Sigmoid colon (tissue), 7 donors: ENCODE results near the gene C1QTNF4. TPM values are rescaled to one million over a fixed set of nuclear protein-coding genes. Genes with fewer than 3 reads are reported as not detected.
"Not testable (repeated sequence)": the region's sequence is repeated elsewhere in the genome, so short reads cannot be mapped to it uniquely, and the experiment has no call there.

Experiments used
- DNase-seq: peaks from one replicate; pipeline ENCODE4 v3.0.0-alpha.2; 2019
- H3K27ac ChIP-seq, 4 donors: fragments of 200-600 bp; sonication (generic); one replicate each; pipeline ENCODE4 v1.5.1; 2016 to 2019; ENCODE audit warnings: mild to moderate bottlenecking in 1 of 4
- H3K27me3 ChIP-seq, 3 donors: fragments of 200-600 bp; sonication (generic); one replicate each; pipeline ENCODE4 v1.5.1; 2019; ENCODE audit warnings: mild to moderate bottlenecking in 1 of 3
- H3K36me3 ChIP-seq, 4 donors: fragments of 200-600 bp; sonication (generic); one replicate each; pipeline ENCODE4 v1.5.1; 2016 to 2019
- H3K4me1 ChIP-seq, 4 donors: fragments of 200-600 bp; sonication (generic); one replicate each; pipeline ENCODE4 v1.5.1; 2017 to 2019
- H3K4me3 ChIP-seq, 4 donors: fragments of 200-600 bp; sonication (generic); one replicate each; pipeline ENCODE4 v1.5.1; 2017 to 2019; ENCODE audit warnings: mild to moderate bottlenecking in 2 of 4, moderate library complexity in 1 of 4
- H3K9me3 ChIP-seq, 4 donors: fragments of 200-600 bp in 3 of 4; sonication (generic) in 3 of 4; one replicate each; pipeline versions ENCODE4 v1.5.1 to v1.6.1; 2013 to 2019
- EP300 ChIP-seq, 4 donors: sonication (generic); formaldehyde crosslinking; IDR thresholded peaks; one replicate each; pipeline ENCODE4 v1.6.1; 2017; ENCODE audit warnings: antibody characterized with exemption in 4 of 4
- POLR2A ChIP-seq, 2 donors: fragments of 450-650 bp; IDR thresholded peaks; one replicate each; pipeline ENCODE4 v1.6.1; 2016; ENCODE audit warnings: antibody characterized with exemption in 2 of 2, mild to moderate bottlenecking in 2 of 2, moderate library complexity in 2 of 2
- POLR2AphosphoS5 ChIP-seq, 4 donors: sonication (generic); formaldehyde crosslinking; IDR thresholded peaks; one replicate each; pipeline ENCODE4 v1.6.1; 2017; ENCODE audit warnings: antibody characterized with exemption in 4 of 4
- WGBS, 2 donors: extraction: QIAGEN DNeasy Blood & Tissue Kit; methylation state at CpG; one replicate each; pipeline ENCODE4 v1.1.7; 2013; 5-methylcytosine and 5-hydroxymethylcytosine counted together
- intact Hi-C: fragments of 100-400 bp; cut with DNase I; formaldehyde crosslinking; loops from one replicate; pipeline ENCODE4 v1.15.1; 2023
- polyA plus RNA-seq, 3 donors: library from polyadenylated mRNA; stranded (reverse); fragments of 200-250 nt; gene quantifications; one replicate each; pipeline ENCODE4 v1.2.3, GENCODE V29; 2013
- total RNA-seq, 4 donors: library from RNA; depleted of rRNA; stranded (reverse); fragments of >200 nt; gene quantifications; one replicate each; pipeline ENCODE4 v1.1.0, GENCODE V29; 2016
- TF ChIP-seq, protein P1 (sequence below), 4 experiments: fragments of 450-650 bp in 3 of 4; fragments of 200-600 bp in 1 of 4; IDR thresholded peaks; one replicate each; pipeline ENCODE4 v1.5.1; 2016 to 2019; ENCODE audit warnings: antibody characterized with exemption in 4 of 4, mild to moderate bottlenecking in 3 of 4, moderate library complexity in 2 of 4
- donor health status: healthy with polysubstance abuse.
- donor health status: Bipolar disorder and iron deficiency.
- donor health status: healthy.

Gene C1QTNF4
- total and polyA plus RNA-seq, 7 donors: 1.3 to 15.5 (median 6.2) TPM; not detected in 1

DNA sequence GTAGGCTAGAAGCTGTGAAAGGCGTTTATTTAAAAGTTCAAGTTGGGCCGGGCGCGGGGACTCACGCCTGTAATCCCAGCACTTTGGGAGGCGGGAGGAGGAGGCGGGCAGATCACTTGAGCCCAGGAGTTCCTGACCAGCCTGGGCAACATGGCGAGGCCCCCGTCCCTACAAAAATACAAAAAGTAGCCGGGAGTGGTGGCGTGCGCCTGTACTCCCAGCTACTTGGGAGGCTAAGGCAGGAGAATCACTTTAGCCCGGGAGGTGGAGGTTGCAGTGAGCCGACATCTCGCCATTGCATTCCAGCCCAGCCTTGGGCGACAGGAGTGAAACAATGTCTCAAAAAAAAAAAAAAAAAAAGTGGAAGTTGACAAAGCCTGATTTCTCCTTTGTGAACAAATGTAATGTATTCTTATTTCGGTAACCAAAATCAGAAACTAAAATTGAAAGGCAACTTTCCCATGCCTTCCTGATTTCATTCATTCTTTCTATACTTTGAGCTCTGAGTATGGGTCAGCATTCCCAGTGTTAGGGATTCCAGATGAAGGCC is 28.0 kb downstream of the C1QTNF4 start:
- TF ChIP-seq POLR2A (IDR thresholded peaks at IDR 0.05): no peak
- no peak for TF ChIP-seq EP300 (IDR thresholded peaks at IDR 0.05)
- TF ChIP-seq POLR2AphosphoS5 (IDR thresholded peaks at IDR 0.05): no peak
- TF ChIP-seq, protein P1, sequence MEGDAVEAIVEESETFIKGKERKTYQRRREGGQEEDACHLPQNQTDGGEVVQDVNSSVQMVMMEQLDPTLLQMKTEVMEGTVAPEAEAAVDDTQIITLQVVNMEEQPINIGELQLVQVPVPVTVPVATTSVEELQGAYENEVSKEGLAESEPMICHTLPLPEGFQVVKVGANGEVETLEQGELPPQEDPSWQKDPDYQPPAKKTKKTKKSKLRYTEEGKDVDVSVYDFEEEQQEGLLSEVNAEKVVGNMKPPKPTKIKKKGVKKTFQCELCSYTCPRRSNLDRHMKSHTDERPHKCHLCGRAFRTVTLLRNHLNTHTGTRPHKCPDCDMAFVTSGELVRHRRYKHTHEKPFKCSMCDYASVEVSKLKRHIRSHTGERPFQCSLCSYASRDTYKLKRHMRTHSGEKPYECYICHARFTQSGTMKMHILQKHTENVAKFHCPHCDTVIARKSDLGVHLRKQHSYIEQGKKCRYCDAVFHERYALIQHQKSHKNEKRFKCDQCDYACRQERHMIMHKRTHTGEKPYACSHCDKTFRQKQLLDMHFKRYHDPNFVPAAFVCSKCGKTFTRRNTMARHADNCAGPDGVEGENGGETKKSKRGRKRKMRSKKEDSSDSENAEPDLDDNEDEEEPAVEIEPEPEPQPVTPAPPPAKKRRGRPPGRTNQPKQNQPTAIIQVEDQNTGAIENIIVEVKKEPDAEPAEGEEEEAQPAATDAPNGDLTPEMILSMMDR (IDR thresholded peaks at IDR 0.05): no peak
- no peak for DNase-seq
- Histone ChIP-seq H3K36me3 (peaks cover 0 to 19% (median under 1%) of the 10 kb centered on the region in 4 donors), H3K27ac (peak overlapping the region; percentile 72 to 89 (median 81)), H3K4me1 (peaks cover 0 to 20% (median 12%) of the 10 kb centered on the region in 4 donors), H3K27me3 (no peaks in the 10 kb centered on the region), H3K4me3 (peak overlapping the region; percentile 63 to 96 (median 80)), H3K9me3 (no peaks in the 10 kb centered on the region)
- WGBS, 2 donors: 17 to 27% methylated on average over 17 of the region's 17 CpGs
- intact Hi-C loops: loop anchor here (5.0 kb wide), 1 partner anchor 99 kb away; no protein-coding TSS in a partner anchor

DNA sequence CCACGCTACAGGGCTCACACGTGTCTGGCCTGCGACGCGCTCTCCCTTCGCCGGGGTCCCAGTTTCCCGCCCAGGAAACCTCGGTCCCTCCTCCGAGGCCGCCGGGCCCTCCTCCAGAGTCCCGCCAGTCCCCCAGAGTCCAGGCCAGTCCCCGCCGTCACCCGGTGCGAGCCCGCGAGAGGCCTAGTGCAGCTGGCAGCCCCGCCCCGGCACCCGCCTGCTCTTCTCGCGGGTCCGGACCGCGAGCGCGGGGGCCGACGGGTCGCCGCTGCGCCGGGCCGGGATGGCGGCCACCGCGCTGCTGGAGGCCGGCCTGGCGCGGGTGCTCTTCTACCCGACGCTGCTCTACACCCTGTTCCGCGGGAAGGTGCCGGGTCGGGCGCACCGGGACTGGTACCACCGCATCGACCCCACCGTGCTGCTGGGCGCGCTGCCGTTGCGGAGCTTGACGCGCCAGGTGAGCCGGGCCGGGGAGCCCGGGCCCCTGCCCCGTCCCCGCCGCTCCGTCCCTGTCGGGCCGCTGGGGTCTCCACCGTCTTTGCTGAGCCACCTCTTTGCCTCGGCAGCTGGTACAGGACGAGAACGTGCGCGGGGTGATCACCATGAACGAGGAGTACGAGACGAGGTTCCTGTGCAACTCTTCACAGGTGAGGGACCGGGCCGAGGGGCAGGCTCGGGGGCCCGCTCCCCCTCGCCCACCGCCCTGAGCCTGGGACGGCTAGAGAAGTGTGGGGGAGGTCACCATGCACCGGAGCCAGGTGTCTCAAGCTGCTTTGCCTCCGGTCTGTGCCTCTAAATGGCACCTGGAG is 28.7 kb downstream of the C1QTNF4 start, which contains the start of gene PTPMT1:
PTPMT1 (plus strand) TSS at position 260 of the 809 bp plus-strand sequence; CDS start at position 284, 24 bp downstream.
- peaks cover 0 to 20% (median 12%) of the 10 kb centered on the region in 4 donors for H3K4me1 ChIP-seq
- H3K4me3 ChIP-seq: peak within 1 kb of the TSS; percentile 63 to 96 (median 80)
- no peaks in the 10 kb centered on the region for H3K27me3 ChIP-seq
- peak within 1 kb of the TSS; percentile 72 to 89 (median 81) for H3K27ac ChIP-seq
- intact Hi-C loops: loop anchor here (5.0 kb wide), 1 partner anchor 98 kb away; no protein-coding TSS in a partner anchor
- peak; percentile 87 for DNase-seq
- 1% methylated on average over 86 of the region's 86 CpGs for WGBS, 2 donors
- H3K36me3 ChIP-seq: peaks cover 0 to 13% (median 0%) of the 10 kb centered on the region in 4 donors
- no peaks in the 10 kb centered on the region for H3K9me3 ChIP-seq
- peak in 2 of 4 donors; percentile 56 to 62 for TF ChIP-seq POLR2AphosphoS5 (IDR thresholded peaks at IDR 0.05)
- TF ChIP-seq, protein P1 (IDR thresholded peaks at IDR 0.05): no peak

DNA sequence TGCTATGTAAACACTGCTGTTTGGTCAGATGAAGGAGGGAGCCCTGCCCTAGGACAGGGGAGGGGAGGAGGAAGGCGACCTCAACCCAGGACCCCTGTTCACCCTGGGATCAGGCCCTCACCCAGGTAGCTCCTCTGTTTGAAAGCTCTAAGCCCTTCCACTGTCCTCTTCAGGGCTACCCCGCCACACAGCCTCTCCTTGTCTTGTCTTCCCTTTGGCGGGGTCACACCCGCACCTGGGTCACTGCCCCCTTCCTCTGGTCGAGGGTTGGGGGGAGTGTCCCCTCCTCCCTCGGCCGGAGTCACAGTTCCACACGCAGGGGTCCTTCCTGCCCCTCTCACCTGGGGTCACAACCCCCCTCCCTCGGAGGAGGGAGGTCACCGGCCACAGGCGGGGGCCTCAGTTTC is 29.3 kb downstream of the C1QTNF4 start:
- peak overlapping the region; percentile 72 to 89 (median 81) for H3K27ac ChIP-seq
- no peaks in the 10 kb centered on the region for H3K27me3 ChIP-seq
- peaks cover 0 to 12% (median 0%) of the 10 kb centered on the region in 4 donors for H3K36me3 ChIP-seq
- WGBS, 2 donors: 7 to 11% methylated on average over 11 of the region's 11 CpGs
- peak overlapping the region; percentile 63 to 96 (median 80) for H3K4me3 ChIP-seq
- peaks cover 0 to 20% (median 12%) of the 10 kb centered on the region in 4 donors for H3K4me1 ChIP-seq
- TF ChIP-seq EP300 (IDR thresholded peaks at IDR 0.05) (no peak), POLR2A (IDR thresholded peaks at IDR 0.05) (no peak), POLR2AphosphoS5 (IDR thresholded peaks at IDR 0.05) (no peak)
- TF ChIP-seq, protein P1 (IDR thresholded peaks at IDR 0.05): no peak
- H3K9me3 ChIP-seq: no peaks in the 10 kb centered on the region
- intact Hi-C loops: loop anchor here (5.0 kb wide), 1 partner anchor 98 kb away; no protein-coding TSS in a partner anchor
- no peak for DNase-seq

DNA sequence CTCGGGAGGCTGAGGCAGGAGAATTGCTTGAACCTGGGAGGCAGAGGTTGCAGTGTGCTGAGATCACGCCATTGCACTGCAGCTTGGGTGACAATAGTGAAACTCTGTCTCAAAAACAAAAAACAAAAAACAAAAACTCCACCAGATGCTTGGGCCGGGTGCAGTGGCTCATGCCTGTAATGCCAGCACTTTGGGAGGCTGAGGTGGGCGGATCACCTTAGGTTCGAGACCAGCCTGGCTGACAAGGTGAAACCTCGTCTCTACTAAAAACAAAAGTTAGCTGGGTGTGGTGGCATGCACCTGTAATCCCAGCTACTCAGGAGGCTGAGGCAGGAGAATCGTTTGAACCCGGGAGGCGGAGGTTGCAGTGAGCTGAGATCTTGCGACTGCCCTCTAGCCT is 29.8 kb downstream of the C1QTNF4 start:
- WGBS, 2 donors: 83 to 92% methylated on average over 10 of the region's 10 CpGs
- H3K4me1 ChIP-seq: peaks cover 0 to 20% (median 12%) of the 10 kb centered on the region in 4 donors
- H3K9me3 ChIP-seq, H3K4me3 ChIP-seq, H3K36me3 ChIP-seq, DNase-seq, intact Hi-C loops, H3K27ac ChIP-seq, H3K27me3 ChIP-seq: not testable (repeated sequence)

DNA sequence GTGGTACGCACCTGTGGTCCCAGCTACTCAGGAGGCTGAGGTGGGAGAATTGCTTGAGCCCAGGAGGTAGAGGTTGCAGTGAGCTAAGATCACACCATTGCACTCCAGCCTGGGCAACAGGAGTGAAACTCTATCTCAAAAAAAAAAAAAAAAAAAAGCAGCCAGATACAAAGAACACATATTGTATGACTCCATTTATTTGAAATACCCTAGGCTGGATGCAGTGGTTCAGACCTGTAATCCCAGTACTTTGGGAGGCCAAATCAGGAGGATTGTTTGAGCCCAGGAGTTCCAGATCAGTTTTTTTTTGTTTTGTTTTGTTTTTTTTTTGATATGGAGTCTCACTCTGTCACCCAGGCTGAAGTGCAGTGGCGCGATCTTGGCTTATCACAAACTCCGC is 31.8 kb downstream of the C1QTNF4 start:
- peaks cover 0 to 20% (median 12%) of the 10 kb centered on the region in 4 donors for H3K4me1 ChIP-seq
- H3K27me3 ChIP-seq, H3K4me3 ChIP-seq, intact Hi-C loops, H3K9me3 ChIP-seq, DNase-seq, H3K27ac ChIP-seq, H3K36me3 ChIP-seq: not testable (repeated sequence)
- WGBS, 2 donors: 98 to 99% methylated on average over 4 of the region's 4 CpGs
